Caco-2 (cell line): ENCODE measurements around the gene CYB5A. TPM values are rescaled to one million over a fixed set of nuclear protein-coding genes. Genes with fewer than 3 reads are reported as not detected.
"Not testable (repeated sequence)": the region's sequence is repeated elsewhere in the genome, so short reads cannot be mapped to it uniquely, and the experiment has no call there.

Source experiments
- BruUV-seq: library from RNA; stranded (reverse); fragments of 400-500 nt; replicated peaks from 2 replicates; lab custom pipeline; 2021; lab: Mats Ljungman, UMichigan
- CTCF ChIA-PET: fragments of 300-600 bp; sonication (Branson Sonifier 250); formaldehyde crosslinking; loops from one replicate; lab custom pipeline; 2022; ENCODE audit warnings: antibody characterized with exemption; lab: Charles Lee
- POLR2A ChIA-PET: fragments of 300-600 bp; sonication (Branson Sonifier 250); formaldehyde crosslinking; loops from one replicate; lab custom pipeline; 2022; ENCODE audit warnings: antibody characterized with exemption; lab: Charles Lee
- DNase-seq, 2 experiments: peaks; one replicate each; pipeline versions ENCODE4 v3.0.0 to v3.0.0-alpha.2; 2020 to 2022
- H3K27me3 ChIP-seq: replicated peaks from 2 replicates; pipeline ENCODE4 v1.6.0; 2011; ENCODE audit warnings: low read length; ENCODE audit not compliant: control insufficient read depth, insufficient read depth
- H3K36me3 ChIP-seq: 2 replicates; pipeline ENCODE4 v1.5.1; 2011; ENCODE audit warnings: low read length; ENCODE audit not compliant: control insufficient read depth, insufficient read depth
- H3K4me1 ChIP-seq: fragments of 250-450 bp; sonication (Bioruptor Pico); 2 replicates; pipeline ENCODE4 v1.5.1; 2020; ENCODE audit warnings: mild to moderate bottlenecking
- H3K4me3 ChIP-seq: 2 replicates; pipeline ENCODE4 v1.5.1; 2011; ENCODE audit warnings: low read depth, mild to moderate bottlenecking, control low read depth, low read length
- H3K9me3 ChIP-seq: fragments of 250-450 bp; sonication (Bioruptor Pico); 2 replicates; pipeline ENCODE4 v1.5.1; 2020; ENCODE audit warnings: mild to moderate bottlenecking, moderate library complexity
- H3K27ac Mint-ChIP-seq: one replicate; pipeline ENCODE4 v1.8.0; 2022; ENCODE audit warnings: mixed read lengths; ENCODE audit not compliant: unreplicated experiment
- H3K27me3 Mint-ChIP-seq: one replicate; pipeline ENCODE4 v1.8.0; 2022; ENCODE audit warnings: mixed read lengths; ENCODE audit not compliant: insufficient read depth, unreplicated experiment
- H3K36me3 Mint-ChIP-seq: one replicate; pipeline ENCODE4 v1.8.0; 2022; ENCODE audit warnings: mild to moderate bottlenecking, mixed read lengths; ENCODE audit not compliant: insufficient read depth, unreplicated experiment
- H3K4me1 Mint-ChIP-seq: one replicate; pipeline ENCODE4 v1.8.0; 2022; ENCODE audit warnings: low read depth, mixed read lengths; ENCODE audit not compliant: unreplicated experiment
- H3K4me3 Mint-ChIP-seq: one replicate; pipeline ENCODE4 v1.8.0; 2022; ENCODE audit warnings: mild to moderate bottlenecking, moderate library complexity, mixed read lengths; ENCODE audit not compliant: unreplicated experiment
- H3K9me3 Mint-ChIP-seq: one replicate; pipeline ENCODE4 v1.8.0; 2022; ENCODE audit warnings: mixed read lengths; ENCODE audit not compliant: unreplicated experiment
- CTCF ChIP-seq, 2 experiments: fragments of 200-600 bp in 1 of 2; IDR thresholded peaks; 1 replicate in 1 of 2; 2 replicates in 1 of 2; pipeline versions ENCODE4 v1.5.1 to v1.8.0; 2011 to 2022; ENCODE audit warnings: antibody characterized with exemption in 1 of 2, control low read depth in 1 of 2, inconsistent platforms in 1 of 2, low read depth in 1 of 2, low read length in 1 of 2, mild to moderate bottlenecking in 1 of 2, moderate library complexity in 1 of 2; ENCODE audit not compliant: insufficient read depth in 1 of 2, severe bottlenecking in 1 of 2, unreplicated experiment in 1 of 2
- intact Hi-C: fragments of 100-400 bp; cut with micrococcal nuclease; formaldehyde crosslinking; loops from one replicate; pipeline ENCODE4 v1.10.0; 2022; ENCODE audit not compliant: unreplicated experiment
- total RNA-seq: library from RNA; stranded (reverse); gene quantifications from 2 replicates; pipeline ENCODE4 v1.2.3, GENCODE V29; 2022

The CYB5A gene
- total RNA-seq, 1 experiment from 2014 or later = 103 TPM

GRCh38 chr18:74286856-74287255 is 4.9 kb downstream of the CYB5A start:
- no peak for DNase-seq
- Mint-ChIP-seq H3K9me3 (no peaks in the 10 kb centered on the region), H3K27ac (no peak overlapping the region), H3K4me3 (no peak overlapping the region), H3K27me3 (no peaks in the 10 kb centered on the region), H3K36me3 (peaks cover 25% of the 10 kb centered on the region), H3K4me1 (peaks cover 27% of the 10 kb centered on the region)
- no peak for TF ChIP-seq CTCF (IDR thresholded peaks at IDR 0.05; ENCODE audit: insufficient read depth in 1 of 2, low read depth in 1 of 2, low read length in 1 of 2, severe bottlenecking in 1 of 2, unreplicated experiment in 1 of 2)
- Histone ChIP-seq H3K9me3 (no peaks in the 10 kb centered on the region), H3K4me3 (no peak overlapping the region), H3K27me3 (no peaks in the 10 kb centered on the region), H3K36me3 (no peaks in the 10 kb centered on the region; the same call in 1 of the 2 replicates), H3K4me1 (peaks cover 23% of the 10 kb centered on the region)
- BruUV-seq = no TSS peak
- intact Hi-C loops = no loop called here
- CTCF ChIA-PET = no interaction called here
- POLR2A ChIA-PET = no interaction called here

- no peaks in the 10 kb centered on the region; the same call in 1 of the 2 replicates for H3K36me3 ChIP-seq
- TF ChIP-seq CTCF (IDR thresholded peaks at IDR 0.05; ENCODE audit: insufficient read depth in 1 of 2, low read depth in 1 of 2, low read length in 1 of 2, severe bottlenecking in 1 of 2, unreplicated experiment in 1 of 2) = no peak
- H3K4me3 ChIP-seq = no peak overlapping the region
- ChIA-PET POLR2A (no interaction called here), CTCF (no interaction called here)
- DNase-seq = no peak
- intact Hi-C loops = no loop called here
- H3K27me3 ChIP-seq = no peaks in the 10 kb centered on the region
- peaks cover 25% of the 10 kb centered on the region for H3K36me3 Mint-ChIP-seq
- H3K9me3 ChIP-seq = no peaks in the 10 kb centered on the region
- H3K27ac Mint-ChIP-seq = no peak overlapping the region
- H3K27me3 Mint-ChIP-seq = no peaks in the 10 kb centered on the region
- H3K9me3 Mint-ChIP-seq = no peaks in the 10 kb centered on the region
- BruUV-seq = no TSS peak
- H3K4me3 Mint-ChIP-seq = no peak overlapping the region
- H3K4me1 ChIP-seq = peaks cover 29% of the 10 kb centered on the region
- peaks cover 33% of the 10 kb centered on the region for H3K4me1 Mint-ChIP-seq
These were observed 5.5 kb downstream of the CYB5A start for GRCh38 chr18:74286106-74286855.

- intact Hi-C loops, H3K9me3 Mint-ChIP-seq, H3K4me3 ChIP-seq, H3K27ac Mint-ChIP-seq, H3K27me3 ChIP-seq, POLR2A ChIA-PET, DNase-seq, H3K36me3 ChIP-seq, H3K27me3 Mint-ChIP-seq, CTCF ChIA-PET, H3K9me3 ChIP-seq, BruUV-seq, H3K4me3 Mint-ChIP-seq: not testable (repeated sequence)
- H3K4me1 Mint-ChIP-seq = peaks cover 40% of the 10 kb centered on the region
- peaks cover 29% of the 10 kb centered on the region for H3K4me1 ChIP-seq
- H3K36me3 Mint-ChIP-seq = peaks cover 26% of the 10 kb centered on the region
These were observed 6.2 kb downstream of the CYB5A start for GRCh38 chr18:74285583-74285982.
